ENCODE results near the gene GLT8D2.

The GLT8D2 gene

GRCh38 chr12:104000807-104001434 lies 49.1 kb downstream of the GLT8D2 start:
- DNase-seq: no peak
- Histone ChIP-seq H3K4me1 (ENCODE audit: control insufficient read depth, insufficient read depth, low read depth, low read length) (no peaks in the 10 kb centered on the region), H3K23ac (ENCODE audit: low read length in 2 of 2) (no peak overlapping the region), H3K79me1 (replicated peaks; ENCODE audit: low read length, poor library complexity, severe bottlenecking) (no peaks in the 10 kb centered on the region), H2BK12ac (ENCODE audit: low read length in 2 of 2) (no peak overlapping the region), H2BK15ac (ENCODE audit: low read depth, poor library complexity, severe bottlenecking) (no peak overlapping the region), H3K27me3 (ENCODE audit: control insufficient read depth in 1 of 2, insufficient read depth in 1 of 2, low read length in 2 of 2) (no peaks in the 10 kb centered on the region), H2AFZ (ENCODE audit: low read depth, low read length) (no peak overlapping the region), H4K8ac (ENCODE audit: low read length) (no peak overlapping the region), H3K14ac (ENCODE audit: low read length in 2 of 2) (no peak overlapping the region), H3K36me3 (ENCODE audit: control insufficient read depth in 1 of 2, insufficient read depth in 2 of 2, low read depth in 1 of 2, low read length in 2 of 2) (peaks cover 0 to 2% of the 10 kb centered on the region in 2 experiments), H2AK5ac (ENCODE audit: low read length, severe bottlenecking) (no peak overlapping the region), H3K27ac (ENCODE audit: low read length, poor library complexity, severe bottlenecking) (no peak overlapping the region), H3K9me3 (ENCODE audit: control insufficient read depth, low read length) (no peaks in the 10 kb centered on the region), H3K4me3 (ENCODE audit: insufficient read depth in 1 of 2, low read depth in 1 of 2, low read length in 2 of 2) (no peak overlapping the region), H4K91ac (ENCODE audit: low read length) (no peak overlapping the region), H3K4me2 (ENCODE audit: low read length, poor library complexity, severe bottlenecking) (no peak overlapping the region), H2BK120ac (ENCODE audit: low read depth, low read length) (no peak overlapping the region), H3K9ac (ENCODE audit: low read length) (no peak overlapping the region), H2BK5ac (ENCODE audit: low read depth, low read length, poor library complexity, severe bottlenecking) (no peak overlapping the region), H3K18ac (ENCODE audit: low read depth in 1 of 2, low read length in 2 of 2) (no peak overlapping the region), H3K4ac (ENCODE audit: low read depth in 1 of 2, low read length in 2 of 2) (no peak overlapping the region)
- WGBS: 92% methylated on average over 2 of the region's 3 CpGs

- no peaks in the 10 kb centered on the region for H3K4me1 ChIP-seq (ENCODE audit: control insufficient read depth, insufficient read depth, low read depth, low read length)
- no peak for DNase-seq
- H3K9me3 ChIP-seq (ENCODE audit: control insufficient read depth, low read length): no peaks in the 10 kb centered on the region
- H4K91ac ChIP-seq (ENCODE audit: low read length): no peak overlapping the region
- no peak overlapping the region for H2AK5ac ChIP-seq (ENCODE audit: low read length, severe bottlenecking)
- H2BK12ac ChIP-seq (ENCODE audit: low read length in 2 of 2): no peak overlapping the region
- H3K23ac ChIP-seq (ENCODE audit: low read length in 2 of 2): no peak overlapping the region
- H3K27me3 ChIP-seq (ENCODE audit: control insufficient read depth in 1 of 2, insufficient read depth in 1 of 2, low read length in 2 of 2): no peaks in the 10 kb centered on the region
- no peak overlapping the region for H3K18ac ChIP-seq (ENCODE audit: low read depth in 1 of 2, low read length in 2 of 2)
- H4K8ac ChIP-seq (ENCODE audit: low read length): no peak overlapping the region
- H3K79me1 ChIP-seq (replicated peaks; ENCODE audit: low read length, poor library complexity, severe bottlenecking): no peaks in the 10 kb centered on the region
- H3K4me2 ChIP-seq (ENCODE audit: low read length, poor library complexity, severe bottlenecking): no peak overlapping the region
- H2BK120ac ChIP-seq (ENCODE audit: low read depth, low read length): no peak overlapping the region
- H2AFZ ChIP-seq (ENCODE audit: low read depth, low read length): no peak overlapping the region
- H3K9ac ChIP-seq (ENCODE audit: low read length): no peak overlapping the region
- no peak overlapping the region for H3K4me3 ChIP-seq (ENCODE audit: insufficient read depth in 1 of 2, low read depth in 1 of 2, low read length in 2 of 2)
- no peak overlapping the region for H3K4ac ChIP-seq (ENCODE audit: low read depth in 1 of 2, low read length in 2 of 2)
- no peak overlapping the region for H2BK15ac ChIP-seq (ENCODE audit: low read depth, poor library complexity, severe bottlenecking)
- H2BK5ac ChIP-seq (ENCODE audit: low read depth, low read length, poor library complexity, severe bottlenecking): no peak overlapping the region
- H3K36me3 ChIP-seq (ENCODE audit: control insufficient read depth in 1 of 2, insufficient read depth in 2 of 2, low read depth in 1 of 2, low read length in 2 of 2): peaks cover 0 to 2% of the 10 kb centered on the region in 2 experiments
- H3K27ac ChIP-seq (ENCODE audit: low read length, poor library complexity, severe bottlenecking): no peak overlapping the region
- WGBS: 96% methylated on average over 5 of the region's 5 CpGs
- H3K14ac ChIP-seq (ENCODE audit: low read length in 2 of 2): no peak overlapping the region
Measured at GRCh38 chr12:103998976-103999375, 51.0 kb downstream of the GLT8D2 start.

GRCh38 chr12:103997286-103997900 lies 52.6 kb downstream of the GLT8D2 start:
- H2AK5ac ChIP-seq (ENCODE audit: low read length, severe bottlenecking): no peak overlapping the region
- H3K4me1 ChIP-seq (ENCODE audit: control insufficient read depth, insufficient read depth, low read depth, low read length): no peaks in the 10 kb centered on the region
- no peak overlapping the region for H2AFZ ChIP-seq (ENCODE audit: low read depth, low read length)
- H3K79me1 ChIP-seq (replicated peaks; ENCODE audit: low read length, poor library complexity, severe bottlenecking): no peaks in the 10 kb centered on the region
- WGBS: 93% methylated on average over 15 of the region's 16 CpGs
- no peak for DNase-seq
- no peak overlapping the region for H2BK5ac ChIP-seq (ENCODE audit: low read depth, low read length, poor library complexity, severe bottlenecking)
- H3K27ac ChIP-seq (ENCODE audit: low read length, poor library complexity, severe bottlenecking): no peak overlapping the region
- no peak overlapping the region for H2BK12ac ChIP-seq (ENCODE audit: low read length in 2 of 2)
- no peaks in the 10 kb centered on the region for H3K9me3 ChIP-seq (ENCODE audit: control insufficient read depth, low read length)
- H2BK120ac ChIP-seq (ENCODE audit: low read depth, low read length): no peak overlapping the region
- no peak overlapping the region for H2BK15ac ChIP-seq (ENCODE audit: low read depth, poor library complexity, severe bottlenecking)
- H3K4ac ChIP-seq (ENCODE audit: low read depth in 1 of 2, low read length in 2 of 2): no peak overlapping the region
- no peak overlapping the region for H3K14ac ChIP-seq (ENCODE audit: low read length in 2 of 2)
- peak overlapping the region; percentile 4 for H4K8ac ChIP-seq (ENCODE audit: low read length)
- peak overlapping the region; percentile 65 for H3K9ac ChIP-seq (ENCODE audit: low read length)
- no peaks in the 10 kb centered on the region for H3K27me3 ChIP-seq (ENCODE audit: control insufficient read depth in 1 of 2, insufficient read depth in 1 of 2, low read length in 2 of 2)
- H3K23ac ChIP-seq (ENCODE audit: low read length in 2 of 2): no peak overlapping the region
- no peak overlapping the region for H3K4me2 ChIP-seq (ENCODE audit: low read length, poor library complexity, severe bottlenecking)
- H3K4me3 ChIP-seq (ENCODE audit: insufficient read depth in 1 of 2, low read depth in 1 of 2, low read length in 2 of 2): peak overlapping the region in 1 of 2 experiments; percentile 61
- H4K91ac ChIP-seq (ENCODE audit: low read length): no peak overlapping the region
- peaks cover 4 to 5% of the 10 kb centered on the region in 2 experiments for H3K36me3 ChIP-seq (ENCODE audit: control insufficient read depth in 1 of 2, insufficient read depth in 2 of 2, low read depth in 1 of 2, low read length in 2 of 2)
- H3K18ac ChIP-seq (ENCODE audit: low read depth in 1 of 2, low read length in 2 of 2): no peak overlapping the region

- Histone ChIP-seq H3K4me2 (ENCODE audit: low read length, poor library complexity, severe bottlenecking) (no peak overlapping the region), H3K9me3 (ENCODE audit: control insufficient read depth, low read length) (no peaks in the 10 kb centered on the region), H2BK120ac (ENCODE audit: low read depth, low read length) (no peak overlapping the region), H3K4me1 (ENCODE audit: control insufficient read depth, insufficient read depth, low read depth, low read length) (no peaks in the 10 kb centered on the region), H4K91ac (ENCODE audit: low read length) (no peak overlapping the region), H3K27ac (ENCODE audit: low read length, poor library complexity, severe bottlenecking) (no peak overlapping the region), H3K9ac (ENCODE audit: low read length) (no peak overlapping the region), H2AFZ (ENCODE audit: low read depth, low read length) (no peak overlapping the region), H4K8ac (ENCODE audit: low read length) (no peak overlapping the region), H3K4ac (ENCODE audit: low read depth in 1 of 2, low read length in 2 of 2) (no peak overlapping the region), H3K79me1 (replicated peaks; ENCODE audit: low read length, poor library complexity, severe bottlenecking) (no peaks in the 10 kb centered on the region), H3K36me3 (ENCODE audit: control insufficient read depth in 1 of 2, insufficient read depth in 2 of 2, low read depth in 1 of 2, low read length in 2 of 2) (peaks cover 5 to 6% of the 10 kb centered on the region in 2 experiments), H3K18ac (ENCODE audit: low read depth in 1 of 2, low read length in 2 of 2) (no peak overlapping the region), H3K27me3 (ENCODE audit: control insufficient read depth in 1 of 2, insufficient read depth in 1 of 2, low read length in 2 of 2) (no peaks in the 10 kb centered on the region), H2BK5ac (ENCODE audit: low read depth, low read length, poor library complexity, severe bottlenecking) (no peak overlapping the region), H2BK12ac (ENCODE audit: low read length in 2 of 2) (no peak overlapping the region), H2BK15ac (ENCODE audit: low read depth, poor library complexity, severe bottlenecking) (no peak overlapping the region), H3K4me3 (ENCODE audit: insufficient read depth in 1 of 2, low read depth in 1 of 2, low read length in 2 of 2) (no peak overlapping the region), H3K14ac (ENCODE audit: low read length in 2 of 2) (no peak overlapping the region), H2AK5ac (ENCODE audit: low read length, severe bottlenecking) (no peak overlapping the region), H3K23ac (ENCODE audit: low read length in 2 of 2) (no peak overlapping the region)
- DNase-seq: no peak
- 94% methylated on average over 5 of the region's 5 CpGs for WGBS
Measured at GRCh38 chr12:103996595-103996994, 53.4 kb downstream of the GLT8D2 start.
